Measurements from ENCODE around the gene ABCC5. TPM values are rescaled to one million over a fixed set of nuclear protein-coding genes. Genes with fewer than 3 reads are reported as not detected.

Gene ABCC5
- total RNA-seq, 1 donor, result 6.5 TPM

- Histone ChIP-seq H3K9me3 (ENCODE audit: low read depth, low read length) (no peaks in the 10 kb centered on the region), H3K4me3 (ENCODE audit: low read length) (no peak overlapping the region), H3K4me1 (ENCODE audit: insufficient read depth, low read length) (peaks cover 26% of the 10 kb centered on the region), H3K27me3 (ENCODE audit: insufficient read depth, low read length) (no peaks in the 10 kb centered on the region)
Measured at GRCh38 chr3:184004476-184004875, 13.2 kb downstream of the ABCC5 start.

- Histone ChIP-seq H3K4me1 (ENCODE audit: insufficient read depth, low read length) (peaks cover 26% of the 10 kb centered on the region), H3K4me3 (ENCODE audit: low read length) (no peak overlapping the region), H3K27me3 (ENCODE audit: insufficient read depth, low read length) (no peaks in the 10 kb centered on the region), H3K9me3 (ENCODE audit: low read depth, low read length) (no peaks in the 10 kb centered on the region)
Measured at GRCh38 chr3:184003187-184003967, 14.3 kb downstream of the ABCC5 start.

DNA sequence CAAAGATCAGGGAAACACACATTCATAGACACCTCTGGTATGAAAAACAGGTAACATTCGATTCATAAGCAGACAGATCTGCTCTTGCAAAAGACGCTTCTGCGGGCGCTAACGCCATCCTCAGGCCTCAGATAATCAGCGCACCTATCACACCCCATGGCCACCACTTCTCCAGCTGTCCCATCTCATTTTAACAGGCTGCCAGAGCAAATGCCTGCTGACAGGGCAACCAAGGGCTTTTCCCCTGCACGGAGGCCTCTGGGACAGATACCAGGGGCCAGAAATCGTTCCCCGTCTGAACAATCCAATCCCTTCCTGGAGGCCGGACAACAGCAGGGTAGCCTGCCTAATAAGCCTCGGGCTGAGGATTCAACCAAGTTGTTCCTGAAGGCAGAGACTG lies 15.2 kb downstream of the ABCC5 start:
- peaks cover 21% of the 10 kb centered on the region for H3K4me1 ChIP-seq (ENCODE audit: insufficient read depth, low read length)
- H3K9me3 ChIP-seq (ENCODE audit: low read depth, low read length), result no peaks in the 10 kb centered on the region
- no peaks in the 10 kb centered on the region for H3K27me3 ChIP-seq (ENCODE audit: insufficient read depth, low read length)
- no peak overlapping the region for H3K4me3 ChIP-seq (ENCODE audit: low read length)

GRCh38 chr3:184001761-184002160 lies 15.9 kb downstream of the ABCC5 start:
- H3K9me3 ChIP-seq (ENCODE audit: low read depth, low read length), result no peaks in the 10 kb centered on the region
- H3K4me3 ChIP-seq (ENCODE audit: low read length), result no peak overlapping the region
- H3K4me1 ChIP-seq (ENCODE audit: insufficient read depth, low read length), result peaks cover 18% of the 10 kb centered on the region
- no peaks in the 10 kb centered on the region for H3K27me3 ChIP-seq (ENCODE audit: insufficient read depth, low read length)

- Histone ChIP-seq H3K4me3 (ENCODE audit: low read length) (no peak overlapping the region), H3K4me1 (ENCODE audit: insufficient read depth, low read length) (no peaks in the 10 kb centered on the region), H3K9me3 (ENCODE audit: low read depth, low read length) (no peaks in the 10 kb centered on the region), H3K27me3 (ENCODE audit: insufficient read depth, low read length) (no peaks in the 10 kb centered on the region)
Measured at GRCh38 chr3:183991403-183991802, 26.3 kb downstream of the ABCC5 start.

GRCh38 chr3:183988216-183988790 lies 29.4 kb downstream of the ABCC5 start:
- Histone ChIP-seq H3K4me3 (ENCODE audit: low read length) (no peak overlapping the region), H3K4me1 (ENCODE audit: insufficient read depth, low read length) (no peaks in the 10 kb centered on the region), H3K27me3 (ENCODE audit: insufficient read depth, low read length) (no peaks in the 10 kb centered on the region), H3K9me3 (ENCODE audit: low read depth, low read length) (no peaks in the 10 kb centered on the region)

DNA sequence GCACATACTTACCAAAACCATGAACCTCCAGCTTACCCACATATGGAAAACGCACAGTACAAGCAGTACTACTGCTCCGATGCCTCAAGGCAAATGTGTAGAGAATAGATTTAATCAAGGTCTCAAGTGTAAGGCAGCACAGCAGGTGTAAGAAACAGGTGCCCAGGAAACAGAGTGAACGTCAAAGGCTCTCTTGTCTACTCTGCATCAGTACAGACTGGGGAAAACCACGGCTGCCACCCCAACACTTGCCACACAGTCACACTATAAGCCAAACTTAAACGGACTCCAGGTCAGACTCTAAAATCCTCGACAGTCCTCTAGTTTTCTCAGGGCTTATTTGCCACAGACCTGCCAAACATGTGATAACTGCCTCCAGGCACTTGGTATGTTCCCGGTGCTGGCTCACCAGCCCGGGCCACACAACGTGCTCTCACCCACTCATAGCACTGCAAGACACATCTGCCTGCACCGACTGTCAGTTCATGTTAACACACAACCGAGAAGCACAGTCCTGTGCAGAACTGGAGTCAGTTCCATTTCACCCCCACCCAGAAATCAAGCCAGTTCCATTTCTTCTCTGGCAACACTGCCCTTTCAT lies 30.6 kb downstream of the ABCC5 start:
- H3K27me3 ChIP-seq (ENCODE audit: insufficient read depth, low read length), result no peaks in the 10 kb centered on the region
- no peaks in the 10 kb centered on the region for H3K4me1 ChIP-seq (ENCODE audit: insufficient read depth, low read length)
- no peaks in the 10 kb centered on the region for H3K9me3 ChIP-seq (ENCODE audit: low read depth, low read length)
- no peak overlapping the region for H3K4me3 ChIP-seq (ENCODE audit: low read length)

- Histone ChIP-seq H3K4me1 (ENCODE audit: insufficient read depth, low read length) (no peaks in the 10 kb centered on the region), H3K9me3 (ENCODE audit: low read depth, low read length) (no peaks in the 10 kb centered on the region), H3K27me3 (ENCODE audit: insufficient read depth, low read length) (no peaks in the 10 kb centered on the region), H3K4me3 (ENCODE audit: low read length) (no peak overlapping the region)
Measured at GRCh38 chr3:183984749-183985729, 32.6 kb downstream of the ABCC5 start.

DNA sequence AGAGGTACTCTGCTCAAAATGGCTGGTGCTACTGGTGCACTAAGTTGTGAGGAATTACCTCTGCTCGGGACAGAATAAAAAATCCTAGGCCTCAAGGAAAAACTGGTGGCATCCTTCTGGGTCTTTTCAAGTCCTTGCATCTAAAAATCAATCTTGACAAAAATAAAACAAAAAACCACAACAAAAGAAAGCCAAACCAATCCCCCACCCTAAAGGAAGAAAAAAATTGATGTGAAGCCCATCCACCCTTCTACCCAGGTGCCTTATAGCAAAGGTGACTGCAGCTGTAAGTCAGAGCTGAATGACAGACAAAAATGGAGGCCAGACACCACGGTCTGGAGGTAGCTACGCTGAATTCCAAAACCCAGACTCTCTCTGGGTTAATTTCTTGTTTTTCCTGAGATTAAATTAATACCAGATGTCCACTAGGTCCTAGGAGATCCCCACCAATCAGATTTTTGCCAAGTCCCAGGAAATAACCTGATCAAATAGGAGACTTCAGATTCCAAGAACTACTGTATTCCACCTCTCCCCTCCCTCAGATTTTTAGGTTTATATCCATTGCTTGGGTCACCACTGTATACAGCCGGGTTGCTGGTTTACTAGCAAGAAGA lies 33.5 kb downstream of the ABCC5 start:
- Histone ChIP-seq H3K27me3 (ENCODE audit: insufficient read depth, low read length) (no peaks in the 10 kb centered on the region), H3K4me1 (ENCODE audit: insufficient read depth, low read length) (no peaks in the 10 kb centered on the region), H3K4me3 (ENCODE audit: low read length) (no peak overlapping the region), H3K9me3 (ENCODE audit: low read depth, low read length) (no peaks in the 10 kb centered on the region)

- no peak overlapping the region for H3K4me3 ChIP-seq (ENCODE audit: low read length)
Measured at GRCh38 chr3:183981990-183982644, 35.6 kb downstream of the ABCC5 start.

GRCh38 chr3:183980403-183980802 lies 37.3 kb downstream of the ABCC5 start:
- no peaks in the 10 kb centered on the region for H3K4me1 ChIP-seq (ENCODE audit: insufficient read depth, low read length)
- no peaks in the 10 kb centered on the region for H3K27me3 ChIP-seq (ENCODE audit: insufficient read depth, low read length)
- H3K9me3 ChIP-seq (ENCODE audit: low read depth, low read length), result no peaks in the 10 kb centered on the region
- H3K4me3 ChIP-seq (ENCODE audit: low read length), result no peak overlapping the region

More at GRCh38 chr3:183981990-183982644, 35.6 kb downstream of the ABCC5 start:
- Histone ChIP-seq H3K4me1 (ENCODE audit: insufficient read depth, low read length) (no peaks in the 10 kb centered on the region), H3K9me3 (ENCODE audit: low read depth, low read length) (no peaks in the 10 kb centered on the region), H3K27me3 (ENCODE audit: insufficient read depth, low read length) (no peaks in the 10 kb centered on the region)

DNA sequence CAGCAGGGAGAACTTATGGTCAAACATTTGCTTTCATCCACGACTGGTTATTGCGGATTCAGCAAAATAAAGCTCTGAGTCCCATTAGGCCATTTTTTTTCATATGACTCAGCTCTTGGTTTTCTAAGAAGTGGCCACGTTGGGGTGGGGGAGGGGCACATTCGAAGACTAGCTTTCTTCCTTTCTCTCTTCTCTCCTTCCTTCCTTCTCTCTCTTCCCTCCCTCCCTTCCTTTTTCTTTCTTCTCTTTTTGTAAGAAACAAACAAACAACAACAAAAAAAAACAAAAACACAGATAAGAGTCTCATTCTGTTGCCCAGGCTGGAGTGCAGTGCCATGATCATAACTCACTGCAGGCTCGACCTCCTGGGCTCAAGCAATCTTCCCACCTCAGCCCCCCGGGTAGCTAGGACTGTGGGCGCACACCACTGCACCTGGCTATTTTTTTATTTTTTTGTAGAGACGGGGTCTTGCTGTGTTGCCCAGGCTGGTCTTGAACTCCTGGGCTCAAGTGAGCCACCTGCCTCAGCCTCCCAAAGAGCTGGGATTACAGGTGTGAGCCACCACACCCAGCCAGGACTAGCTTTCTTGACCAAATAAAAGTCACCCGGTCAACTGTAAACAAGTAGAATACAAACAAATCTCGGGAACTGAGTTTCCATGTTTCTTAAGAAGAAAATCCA lies 41.6 kb downstream of the ABCC5 start:
- Histone ChIP-seq H3K4me1 (ENCODE audit: insufficient read depth, low read length) (no peaks in the 10 kb centered on the region), H3K4me3 (ENCODE audit: low read length) (no peak overlapping the region), H3K27me3 (ENCODE audit: insufficient read depth, low read length) (no peaks in the 10 kb centered on the region), H3K9me3 (ENCODE audit: low read depth, low read length) (no peaks in the 10 kb centered on the region)

DNA sequence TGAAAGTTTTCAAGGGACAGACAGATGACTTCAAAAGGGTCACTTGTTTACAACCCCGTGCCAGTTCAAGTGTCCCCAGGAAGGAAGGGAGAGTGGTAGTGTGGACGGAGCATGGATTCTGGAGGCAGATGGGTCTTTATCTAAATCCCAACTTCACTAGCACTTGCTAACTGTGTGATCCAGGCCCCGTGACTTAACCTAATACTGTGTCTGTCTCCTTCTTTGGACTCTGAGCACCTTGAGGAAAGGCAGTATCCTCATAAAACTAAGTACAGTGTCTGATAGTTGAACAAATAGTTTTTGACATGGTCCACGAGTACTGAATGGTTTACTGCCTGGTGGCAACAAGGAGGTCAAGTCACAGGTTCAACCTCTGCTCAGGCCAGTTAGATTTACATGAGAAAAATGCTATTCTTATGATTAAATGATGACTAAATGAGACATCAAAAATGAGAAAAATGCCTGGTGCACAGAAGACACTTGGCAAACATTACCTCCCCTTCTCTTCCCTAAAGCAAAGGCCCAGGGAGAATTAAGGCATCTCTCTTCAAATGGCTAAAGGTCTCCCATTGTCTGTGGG lies 48.9 kb downstream of the ABCC5 start:
- H3K4me3 ChIP-seq (ENCODE audit: low read length), result no peak overlapping the region
- H3K9me3 ChIP-seq (ENCODE audit: low read depth, low read length), result no peaks in the 10 kb centered on the region
- no peaks in the 10 kb centered on the region for H3K4me1 ChIP-seq (ENCODE audit: insufficient read depth, low read length)
- no peaks in the 10 kb centered on the region for H3K27me3 ChIP-seq (ENCODE audit: insufficient read depth, low read length)
